ENCODE data around the gene CACNA1C.

CACNA1C gene

GRCh38 chr12:2239381-2239871, 186.6 kb downstream of the CACNA1C start:
- H4K20me1 ChIP-seq (ENCODE audit: control insufficient read depth, insufficient read depth, low read depth, low read length) = no peaks in the 10 kb centered on the region
- H3K79me2 ChIP-seq (ENCODE audit: control insufficient read depth, low read length) = no peaks in the 10 kb centered on the region
- H3K4me1 ChIP-seq (ENCODE audit: control insufficient read depth, low read length) = 0 out of 2 replicates have a peak, but pooled peaks cover 5% of the 10 kb centered on the region
- no peaks in the 10 kb centered on the region for H3K36me3 ChIP-seq (ENCODE audit: control insufficient read depth, low read length)
- TF ChIP-seq, protein P1, sequence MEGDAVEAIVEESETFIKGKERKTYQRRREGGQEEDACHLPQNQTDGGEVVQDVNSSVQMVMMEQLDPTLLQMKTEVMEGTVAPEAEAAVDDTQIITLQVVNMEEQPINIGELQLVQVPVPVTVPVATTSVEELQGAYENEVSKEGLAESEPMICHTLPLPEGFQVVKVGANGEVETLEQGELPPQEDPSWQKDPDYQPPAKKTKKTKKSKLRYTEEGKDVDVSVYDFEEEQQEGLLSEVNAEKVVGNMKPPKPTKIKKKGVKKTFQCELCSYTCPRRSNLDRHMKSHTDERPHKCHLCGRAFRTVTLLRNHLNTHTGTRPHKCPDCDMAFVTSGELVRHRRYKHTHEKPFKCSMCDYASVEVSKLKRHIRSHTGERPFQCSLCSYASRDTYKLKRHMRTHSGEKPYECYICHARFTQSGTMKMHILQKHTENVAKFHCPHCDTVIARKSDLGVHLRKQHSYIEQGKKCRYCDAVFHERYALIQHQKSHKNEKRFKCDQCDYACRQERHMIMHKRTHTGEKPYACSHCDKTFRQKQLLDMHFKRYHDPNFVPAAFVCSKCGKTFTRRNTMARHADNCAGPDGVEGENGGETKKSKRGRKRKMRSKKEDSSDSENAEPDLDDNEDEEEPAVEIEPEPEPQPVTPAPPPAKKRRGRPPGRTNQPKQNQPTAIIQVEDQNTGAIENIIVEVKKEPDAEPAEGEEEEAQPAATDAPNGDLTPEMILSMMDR (IDR thresholded peaks at IDR 0.05; ENCODE audit: low read depth, low read length, poor library complexity, severe bottlenecking) = no peak
- no peak for TF ChIP-seq EZH2phosphoT487 (IDR thresholded peaks at IDR 0.05; ENCODE audit: borderline replicate concordance, low read length)
- no peaks in the 10 kb centered on the region for H3F3A ChIP-seq (ENCODE audit: control insufficient read depth, insufficient read depth)
- no peak overlapping the region for H3K4me3 ChIP-seq (ENCODE audit: low read length)
- no peaks in the 10 kb centered on the region for H3K27me3 ChIP-seq (ENCODE audit: control insufficient read depth, low read length)
- no peak overlapping the region for H3K4me2 ChIP-seq (ENCODE audit: low read length)
- H3K9me3 ChIP-seq (ENCODE audit: control insufficient read depth, insufficient read depth, low read length) = no peaks in the 10 kb centered on the region
- H3K27ac ChIP-seq (ENCODE audit: low read depth, low read length) = no peak overlapping the region
- no peaks in the 10 kb centered on the region for H3K9me2 ChIP-seq (replicated peaks; ENCODE audit: control insufficient read depth, low read length)

- no peaks in the 10 kb centered on the region for H3K36me3 ChIP-seq (ENCODE audit: control insufficient read depth, low read length)
- no peaks in the 10 kb centered on the region for H3K9me2 ChIP-seq (replicated peaks; ENCODE audit: control insufficient read depth, low read length)
- TF ChIP-seq, protein P1 (IDR thresholded peaks at IDR 0.05; ENCODE audit: low read depth, low read length, poor library complexity, severe bottlenecking) = no peak
- no peak for TF ChIP-seq EZH2phosphoT487 (IDR thresholded peaks at IDR 0.05; ENCODE audit: borderline replicate concordance, low read length)
- H4K20me1 ChIP-seq (ENCODE audit: control insufficient read depth, insufficient read depth, low read depth, low read length) = no peaks in the 10 kb centered on the region
- H3K4me3 ChIP-seq (ENCODE audit: low read length) = no peak overlapping the region
- peaks cover 13% of the 10 kb centered on the region for H3K4me1 ChIP-seq (ENCODE audit: control insufficient read depth, low read length)
- no peaks in the 10 kb centered on the region for H3K9me3 ChIP-seq (ENCODE audit: control insufficient read depth, insufficient read depth, low read length)
- H3K4me2 ChIP-seq (ENCODE audit: low read length) = no peak overlapping the region
- no peaks in the 10 kb centered on the region for H3K79me2 ChIP-seq (ENCODE audit: control insufficient read depth, low read length)
- H3K27me3 ChIP-seq (ENCODE audit: control insufficient read depth, low read length) = no peaks in the 10 kb centered on the region
- no peak overlapping the region for H3K27ac ChIP-seq (ENCODE audit: low read depth, low read length)
- no peaks in the 10 kb centered on the region for H3F3A ChIP-seq (ENCODE audit: control insufficient read depth, insufficient read depth)
Measured at GRCh38 chr12:2240390-2240789, 187.6 kb downstream of the CACNA1C start.

DNA sequence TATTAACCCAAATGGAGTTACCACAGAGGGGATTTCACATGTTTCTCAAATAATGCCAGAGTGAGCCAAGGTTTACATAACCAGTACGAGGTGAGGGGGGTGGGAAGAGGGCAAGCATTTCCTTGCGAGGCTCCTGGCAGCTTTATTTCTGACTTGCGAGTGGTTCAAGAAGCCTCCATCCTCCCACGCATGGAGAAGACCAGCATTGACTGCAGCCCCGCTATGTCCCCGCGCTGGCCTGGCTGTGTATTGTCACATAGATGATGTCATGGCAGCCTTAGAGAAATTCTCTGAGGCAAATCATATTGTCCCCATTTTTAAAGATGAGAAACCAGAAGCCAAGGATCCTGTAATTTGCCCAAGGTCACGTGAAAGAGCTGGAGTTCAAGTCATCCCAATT, 188.2 kb downstream of the CACNA1C start:
- no peak overlapping the region for H3K4me2 ChIP-seq (ENCODE audit: low read length)

More for the DNA sequence above, 188.2 kb downstream of the CACNA1C start:
- no peak overlapping the region for H3K4me3 ChIP-seq (ENCODE audit: low read length)
- no peak overlapping the region for H3K27ac ChIP-seq (ENCODE audit: low read depth, low read length)
- H3K36me3 ChIP-seq (ENCODE audit: control insufficient read depth, low read length) = no peaks in the 10 kb centered on the region
- peaks cover 19% of the 10 kb centered on the region for H3K4me1 ChIP-seq (ENCODE audit: control insufficient read depth, low read length)
- TF ChIP-seq EZH2phosphoT487 (IDR thresholded peaks at IDR 0.05; ENCODE audit: borderline replicate concordance, low read length) = no peak
- TF ChIP-seq, protein P1 (IDR thresholded peaks at IDR 0.05; ENCODE audit: low read depth, low read length, poor library complexity, severe bottlenecking) = no peak
- H3K27me3 ChIP-seq (ENCODE audit: control insufficient read depth, low read length) = no peaks in the 10 kb centered on the region
- H3K9me3 ChIP-seq (ENCODE audit: control insufficient read depth, insufficient read depth, low read length) = no peaks in the 10 kb centered on the region
- no peaks in the 10 kb centered on the region for H3F3A ChIP-seq (ENCODE audit: control insufficient read depth, insufficient read depth)
- no peaks in the 10 kb centered on the region for H3K79me2 ChIP-seq (ENCODE audit: control insufficient read depth, low read length)
- H4K20me1 ChIP-seq (ENCODE audit: control insufficient read depth, insufficient read depth, low read depth, low read length) = no peaks in the 10 kb centered on the region
- H3K9me2 ChIP-seq (replicated peaks; ENCODE audit: control insufficient read depth, low read length) = no peaks in the 10 kb centered on the region

All from DOHH2 (cell line).